Neural progenitor cell (in vitro differentiated cells): Measurements from ENCODE around the gene IL5RA. TPM values are rescaled to one million over a fixed set of nuclear protein-coding genes. Genes with fewer than 3 reads are reported as not detected.

ENCODE experiments used
- DNase-seq: peaks from one replicate; pipeline ENCODE4 v3.0.0-alpha.2; 2016; ENCODE audit warnings: low spot score
- H2AFZ ChIP-seq: fragments of 200-600 bp; sonication (generic); replicated peaks from 2 replicates; pipeline ENCODE4 v1.6.1; 2016; ENCODE audit warnings: antibody characterized with exemption
- H3F3A ChIP-seq: fragments of 200-600 bp; sonication (generic); 2 replicates; pipeline ENCODE4 v1.6.1; 2016; ENCODE audit warnings: antibody characterized with exemption, low read depth
- H3K27ac ChIP-seq: fragments of 200-600 bp; sonication (generic); 2 replicates; pipeline ENCODE4 v1.5.1; 2016; ENCODE audit warnings: mild to moderate bottlenecking
- H3K27me3 ChIP-seq: fragments of 200-600 bp; sonication (generic); 2 replicates; pipeline ENCODE4 v1.6.1; 2016; ENCODE audit warnings: mild to moderate bottlenecking, moderate library complexity
- H3K36me3 ChIP-seq: fragments of 200-600 bp; sonication (generic); 2 replicates; pipeline ENCODE4 v1.5.1; 2016
- H3K4me1 ChIP-seq: fragments of 200-600 bp; sonication (generic); 2 replicates; pipeline ENCODE4 v1.6.1; 2016; ENCODE audit warnings: mixed run types
- H3K4me2 ChIP-seq: fragments of 200-600 bp; sonication (generic); 2 replicates; pipeline ENCODE4 v1.6.1; 2016
- H3K4me3 ChIP-seq: fragments of 200-600 bp; sonication (generic); 2 replicates; pipeline ENCODE4 v1.5.1; 2016
- H3K79me2 ChIP-seq: fragments of 200-600 bp; sonication (generic); 2 replicates; pipeline ENCODE4 v1.6.1; 2016; ENCODE audit warnings: low read depth
- H3K9ac ChIP-seq: fragments of 200-600 bp; sonication (generic); 2 replicates; pipeline ENCODE4 v1.6.1; 2016
- H3K9me3 ChIP-seq: fragments of 200-600 bp; sonication (generic); 2 replicates; pipeline ENCODE4 v1.5.1; 2016; ENCODE audit warnings: low read depth
- H4K20me1 ChIP-seq: fragments of 200-600 bp; sonication (generic); 2 replicates; pipeline ENCODE4 v1.6.1; 2016; ENCODE audit warnings: low read depth
- H3K27ac Mint-ChIP-seq: 3 replicates; pipeline ENCODE4 v1.8.0; 2021; ENCODE audit warnings: mixed read lengths
- H3K27me3 Mint-ChIP-seq: 2 replicates; pipeline ENCODE4 v1.8.0; 2022; ENCODE audit warnings: low read depth, mild to moderate bottlenecking, inconsistent platforms, moderate library complexity, mixed read lengths; ENCODE audit not compliant: insufficient read depth
- H3K36me3 Mint-ChIP-seq: 3 replicates; pipeline ENCODE4 v1.8.0; 2021; ENCODE audit warnings: mixed read lengths
- H3K4me1 Mint-ChIP-seq: 3 replicates; pipeline ENCODE4 v1.8.0; 2021; ENCODE audit warnings: mixed read lengths
- H3K4me3 Mint-ChIP-seq: 3 replicates; pipeline ENCODE4 v1.8.0; 2021; ENCODE audit warnings: mild to moderate bottlenecking, moderate library complexity, mixed read lengths
- H3K9me3 Mint-ChIP-seq: 3 replicates; pipeline ENCODE4 v1.8.0; 2020; ENCODE audit warnings: mixed read lengths
- CTCF ChIP-seq: fragments of 200-600 bp; sonication (generic); IDR thresholded peaks from 2 replicates; pipeline ENCODE4 v1.5.1; 2017; ENCODE audit warnings: antibody characterized with exemption, mild to moderate bottlenecking
- EZH2 ChIP-seq: fragments of 200-600 bp; sonication (generic); IDR thresholded peaks from 2 replicates; pipeline ENCODE4 v1.6.1; 2017; ENCODE audit warnings: antibody characterized with exemption, mild to moderate bottlenecking, moderate library complexity
- EZH2phosphoT487 ChIP-seq: fragments of 200-600 bp; sonication (generic); IDR thresholded peaks from 2 replicates; pipeline ENCODE4 v1.6.1; 2017; ENCODE audit warnings: antibody characterized with exemption
- total RNA-seq: library from RNA; depleted of rRNA; stranded (reverse); fragments of >200 nt; gene quantifications from 2 replicates; pipeline ENCODE4 v1.2.3, GENCODE V29; 2015; ENCODE audit warnings: low replicate concordance

IL5RA gene
- total RNA-seq, 1 donor from 2014 or later, result not detected

- Mint-ChIP-seq H3K9me3 (peaks cover 4% of the 10 kb centered on the region), H3K4me1 (peaks cover 28% of the 10 kb centered on the region), H3K4me3 (no peak overlapping the region), H3K36me3 (peaks cover 16% of the 10 kb centered on the region), H3K27ac (no peak overlapping the region), H3K27me3 (peaks cover 2% of the 10 kb centered on the region)
- Histone ChIP-seq H3K4me3 (no peak overlapping the region), H3K27ac (no peak overlapping the region), H3K79me2 (no peaks in the 10 kb centered on the region), H3K9ac (no peak overlapping the region), H4K20me1 (no peaks in the 10 kb centered on the region), H3F3A (no peaks in the 10 kb centered on the region), H3K9me3 (no peaks in the 10 kb centered on the region), H3K4me1 (peaks cover 16% of the 10 kb centered on the region), H3K4me2 (no peak overlapping the region), H3K36me3 (no peaks in the 10 kb centered on the region), H3K27me3 (no peaks in the 10 kb centered on the region), H2AFZ (no peak overlapping the region)
- TF ChIP-seq EZH2phosphoT487, result no peak
- TF ChIP-seq CTCF, result no peak
- TF ChIP-seq EZH2, result no peak
- DNase-seq, result no peak
Observed at GRCh38 chr3:3037156-3037555, 73.0 kb downstream of the IL5RA start.

- Histone ChIP-seq H3F3A (no peaks in the 10 kb centered on the region), H3K9ac (no peak overlapping the region), H2AFZ (no peak overlapping the region), H3K36me3 (no peaks in the 10 kb centered on the region), H3K27me3 (no peaks in the 10 kb centered on the region), H3K79me2 (no peaks in the 10 kb centered on the region), H4K20me1 (no peaks in the 10 kb centered on the region), H3K4me2 (no peak overlapping the region), H3K9me3 (no peaks in the 10 kb centered on the region), H3K4me3 (no peak overlapping the region), H3K27ac (no peak overlapping the region), H3K4me1 (no peaks in the 10 kb centered on the region)
- TF ChIP-seq EZH2 (no peak), EZH2phosphoT487 (no peak), CTCF (no peak)
- no peak for DNase-seq
- H3K27me3 Mint-ChIP-seq, result no peaks in the 10 kb centered on the region
- H3K27ac Mint-ChIP-seq, result no peak overlapping the region
- no peaks in the 10 kb centered on the region for H3K9me3 Mint-ChIP-seq
- H3K36me3 Mint-ChIP-seq, result no peaks in the 10 kb centered on the region
- no peak overlapping the region for H3K4me3 Mint-ChIP-seq
- peaks cover 10% of the 10 kb centered on the region for H3K4me1 Mint-ChIP-seq
Observed at GRCh38 chr3:3031326-3031725, 78.8 kb downstream of the IL5RA start.

GRCh38 chr3:3027976-3028567, 82.1 kb downstream of the IL5RA start:
- no peak overlapping the region for H2AFZ ChIP-seq
- no peaks in the 10 kb centered on the region for H3K27me3 Mint-ChIP-seq
- H3K4me3 ChIP-seq, result no peak overlapping the region
- TF ChIP-seq EZH2phosphoT487, result no peak
- no peak for TF ChIP-seq EZH2
- TF ChIP-seq CTCF, result no peak
- no peaks in the 10 kb centered on the region for H3K36me3 Mint-ChIP-seq
- no peaks in the 10 kb centered on the region for H3K36me3 ChIP-seq
- H3F3A ChIP-seq, result no peaks in the 10 kb centered on the region
- peaks cover 7% of the 10 kb centered on the region for H3K4me1 ChIP-seq
- H3K9me3 ChIP-seq, result no peaks in the 10 kb centered on the region
- H4K20me1 ChIP-seq, result no peaks in the 10 kb centered on the region
- H3K4me3 Mint-ChIP-seq, result no peak overlapping the region
- H3K4me1 Mint-ChIP-seq, result peaks cover 23% of the 10 kb centered on the region
- no peak for DNase-seq
- H3K4me2 ChIP-seq, result no peak overlapping the region
- H3K9ac ChIP-seq, result no peak overlapping the region
- no peaks in the 10 kb centered on the region for H3K79me2 ChIP-seq
- no peaks in the 10 kb centered on the region for H3K9me3 Mint-ChIP-seq
- H3K27ac ChIP-seq, result no peak overlapping the region
- H3K27ac Mint-ChIP-seq, result no peak overlapping the region
- no peaks in the 10 kb centered on the region for H3K27me3 ChIP-seq
